AG08395 (cell line): ENCODE data around the gene DPCD.

Experiments used
- DNase-seq: peaks from one replicate; pipeline ENCODE4 v3.0.0; 2012; ENCODE audit warnings: mixed read lengths, low spot score

DPCD gene

GRCh38 chr10:101567165-101568006, 20.7 kb upstream of the DPCD start:
- DNase-seq, result no peak

- DNase-seq, result no peak
Observed at GRCh38 chr10:101568054-101568745, 19.9 kb upstream of the DPCD start.

GRCh38 chr10:101569323-101569621, 18.8 kb upstream of the DPCD start:
- no peak for DNase-seq

- peak; percentile 92 for DNase-seq
Observed at GRCh38 chr10:101569622-101570427, 18.3 kb upstream of the DPCD start.

- peak; percentile 22 for DNase-seq
Observed at GRCh38 chr10:101570428-101571270, 17.5 kb upstream of the DPCD start.

GRCh38 chr10:101571271-101571925, 16.7 kb upstream of the DPCD start:
- no peak for DNase-seq

- no peak for DNase-seq
Observed at GRCh38 chr10:101572126-101572525, 16.0 kb upstream of the DPCD start.

GRCh38 chr10:101572785-101573184, 15.3 kb upstream of the DPCD start:
- no peak for DNase-seq

GRCh38 chr10:101573885-101574753, 14.0 kb upstream of the DPCD start:
- DNase-seq, result no peak

- DNase-seq, result no peak
Observed at GRCh38 chr10:101575091-101575490, 13.0 kb upstream of the DPCD start.

GRCh38 chr10:101575580-101576210, 12.4 kb upstream of the DPCD start:
- DNase-seq, result no peak

- DNase-seq, result no peak
Observed at GRCh38 chr10:101576211-101576863, 11.8 kb upstream of the DPCD start.

- no peak for DNase-seq
Observed at GRCh38 chr10:101577121-101577871, 10.8 kb upstream of the DPCD start.

GRCh38 chr10:101578192-101578591, 9.9 kb upstream of the DPCD start:
- DNase-seq, result no peak

- DNase-seq, result no peak
Observed at GRCh38 chr10:101578803-101579515, 9.2 kb upstream of the DPCD start.

GRCh38 chr10:101579516-101579870, 8.6 kb upstream of the DPCD start:
- DNase-seq, result no peak

GRCh38 chr10:101580486-101581399, 7.4 kb upstream of the DPCD start:
- no peak for DNase-seq
